Islet of Langerhans (tissue), 1 donor: ENCODE data around the gene RGS7.
"Not testable (repeated sequence)": the region's sequence is repeated elsewhere in the genome, so short reads cannot be mapped to it uniquely, and the experiment has no call there.

Source experiments
- FAIRE-seq: peaks from one replicate; lab custom pipeline; 2011; peaks lifted over from hg19 to GRCh38; lab: Jason Lieb, UNC

RGS7 gene

DNA sequence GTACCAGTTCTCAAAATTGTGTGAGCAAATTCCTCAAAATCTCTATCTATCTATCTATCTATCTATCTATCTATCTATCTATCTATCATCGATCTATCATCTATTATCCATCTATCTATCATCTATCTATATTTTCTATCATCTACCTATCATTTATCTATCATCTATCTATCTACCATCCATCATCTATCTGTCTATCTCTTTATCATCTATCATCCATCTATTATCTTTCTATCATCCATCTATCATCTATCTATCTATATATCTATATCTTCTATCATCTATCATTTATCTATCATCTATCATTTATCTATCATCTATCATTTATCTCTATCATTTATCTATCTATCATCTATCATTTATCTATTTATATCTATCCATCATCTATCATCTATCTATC is 380.3 kb downstream of the RGS7 start:
- FAIRE-seq: no peak

DNA sequence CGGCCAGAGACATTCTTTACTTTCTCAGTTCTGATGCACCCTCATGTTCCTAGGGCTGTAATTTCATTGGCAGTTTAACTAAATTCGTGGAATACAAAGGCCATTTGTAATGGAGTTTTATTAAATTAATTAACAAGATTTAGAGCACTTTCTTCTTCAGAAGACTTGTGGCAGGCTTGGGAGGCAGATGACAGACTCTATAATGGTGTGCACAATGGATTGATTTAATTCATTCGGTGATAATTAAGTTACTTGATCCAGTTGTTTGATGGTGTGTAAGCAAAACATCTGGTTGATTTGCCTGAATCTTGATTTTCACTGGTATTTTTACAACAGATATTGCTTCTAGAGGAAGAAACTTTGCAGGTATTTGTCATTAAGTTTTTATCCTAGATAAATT is 383.1 kb downstream of the RGS7 start:
- FAIRE-seq: no peak

DNA sequence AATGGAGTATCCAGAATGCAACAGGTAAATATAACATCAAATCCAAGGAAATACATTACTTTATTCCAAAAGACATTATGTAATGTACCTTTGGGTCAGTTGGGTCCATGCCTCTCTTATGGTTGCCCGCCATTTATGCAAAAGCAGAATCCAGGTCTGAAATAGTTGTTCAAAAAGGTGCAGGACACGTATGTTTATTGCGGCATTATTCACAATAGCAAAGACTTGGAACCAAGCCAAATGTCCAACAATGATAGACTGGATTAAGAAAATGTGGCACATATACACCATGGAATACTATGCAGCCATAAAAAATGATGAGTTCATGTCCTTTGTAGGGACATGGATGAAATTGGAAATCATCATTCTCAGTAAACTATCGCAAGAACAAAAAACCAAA is 384.9 kb downstream of the RGS7 start:
- not testable (repeated sequence) for FAIRE-seq

DNA sequence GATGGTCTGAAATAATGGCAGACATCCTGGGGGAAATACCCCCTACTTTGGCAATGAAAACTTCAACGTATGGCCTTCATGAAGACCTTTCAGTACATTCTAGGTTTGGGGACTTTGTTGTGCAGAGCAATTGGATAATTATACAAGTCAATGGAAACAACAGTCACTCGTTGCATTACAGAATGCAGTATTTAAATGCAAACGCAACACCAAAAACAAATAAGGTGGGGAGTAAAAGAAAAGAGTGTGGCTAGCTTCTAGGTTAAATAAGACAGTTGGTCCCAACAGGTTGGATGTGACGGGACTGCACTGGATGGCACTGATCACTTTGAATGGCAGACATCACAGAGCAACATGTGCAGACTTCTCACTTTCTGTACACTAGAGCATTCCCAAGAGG is 386.8 kb downstream of the RGS7 start:
- FAIRE-seq: no peak

DNA sequence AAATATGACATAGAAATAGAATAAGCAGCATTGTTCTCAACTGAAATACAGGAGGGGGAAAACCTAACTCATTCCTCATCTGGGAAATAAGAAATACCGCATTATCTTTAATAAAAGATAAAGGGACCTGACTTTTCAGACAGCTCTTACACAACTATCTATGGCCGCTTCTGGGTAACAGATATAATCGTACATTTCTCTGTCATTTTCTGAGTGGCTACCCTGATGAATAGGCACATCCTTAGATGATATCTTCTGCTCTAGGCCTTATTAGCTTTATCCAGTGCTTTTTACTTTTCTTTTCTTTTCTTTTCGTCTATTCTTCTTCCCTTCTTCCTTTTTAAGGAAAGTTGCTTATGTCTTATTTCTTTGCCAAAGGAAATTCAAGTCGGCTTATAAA is 388.1 kb downstream of the RGS7 start:
- no peak for FAIRE-seq

DNA sequence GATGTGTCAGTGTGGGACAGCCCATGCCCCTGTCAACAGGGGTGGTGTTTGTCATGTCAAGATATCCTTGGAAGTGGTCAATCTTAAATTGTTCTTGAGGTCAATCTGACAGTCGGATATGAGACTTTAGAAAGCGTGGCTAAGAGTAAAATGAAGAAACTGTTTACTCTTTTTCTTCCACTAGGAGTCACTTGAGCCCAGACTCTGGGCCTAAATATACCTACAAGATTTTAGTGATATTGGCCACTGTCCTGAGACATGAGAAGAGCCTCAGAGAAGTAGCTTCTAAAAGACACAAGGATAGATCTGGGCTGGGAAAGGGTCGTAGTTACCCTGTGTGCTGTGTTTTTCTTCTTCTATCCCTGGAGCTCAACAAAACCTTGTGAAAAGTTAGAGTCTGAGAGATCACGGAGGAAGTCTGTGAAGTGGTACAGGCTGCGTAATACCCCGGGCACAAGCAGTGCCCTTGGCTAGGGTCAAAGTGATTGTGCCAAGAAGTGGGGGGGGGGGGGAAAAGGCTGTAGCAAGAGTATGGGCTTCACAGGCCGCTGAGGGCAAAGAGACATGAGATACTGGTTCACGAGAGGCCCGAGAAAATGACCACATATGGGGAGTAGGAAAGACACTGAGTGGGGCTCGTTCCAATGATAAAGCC is 389.8 kb downstream of the RGS7 start:
- FAIRE-seq: no peak

DNA sequence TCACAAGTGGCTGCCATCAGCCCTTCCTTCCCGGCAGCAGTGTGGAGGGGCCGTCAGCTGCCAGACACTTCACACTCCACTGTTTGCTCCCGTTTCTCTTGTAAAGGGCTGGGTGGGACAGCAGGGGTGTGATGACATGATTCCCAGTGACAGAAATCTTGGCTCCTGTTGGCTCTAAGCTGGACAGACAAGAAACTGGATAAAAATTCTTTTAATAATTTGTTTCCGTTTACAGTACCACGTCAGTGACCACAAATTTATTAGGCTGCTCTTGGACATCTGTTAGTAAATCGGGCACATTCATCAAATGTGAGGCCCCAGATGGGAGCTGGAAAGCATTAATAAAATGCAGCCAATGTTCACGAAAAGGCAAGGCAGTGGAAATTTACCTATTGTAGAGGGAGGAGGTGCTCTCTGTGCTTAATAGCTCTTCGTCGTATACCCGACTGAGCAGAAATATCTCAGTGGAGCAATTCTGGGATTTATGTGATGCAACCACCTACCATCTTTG is 391.4 kb downstream of the RGS7 start:
- no peak for FAIRE-seq

DNA sequence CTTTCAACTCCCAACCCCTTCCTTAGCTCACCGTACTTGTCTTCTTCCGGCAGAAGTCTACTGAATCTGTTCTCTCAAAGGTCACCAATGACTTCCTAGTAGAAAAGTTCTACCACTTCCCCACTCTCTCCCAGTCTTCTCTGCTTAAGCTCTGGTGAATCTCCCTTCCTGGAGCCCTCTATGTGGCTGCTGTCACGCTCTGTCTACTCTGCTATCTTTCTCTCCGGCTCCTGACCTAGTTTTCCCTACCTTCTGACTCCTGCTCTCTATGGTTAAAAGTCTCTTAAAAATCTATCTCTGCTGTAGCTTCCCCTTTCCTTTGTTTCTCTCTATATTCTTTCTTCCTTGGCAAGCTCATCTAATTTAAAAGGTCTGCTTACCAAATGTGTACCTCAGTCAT is 394.9 kb downstream of the RGS7 start:
- FAIRE-seq: no peak

DNA sequence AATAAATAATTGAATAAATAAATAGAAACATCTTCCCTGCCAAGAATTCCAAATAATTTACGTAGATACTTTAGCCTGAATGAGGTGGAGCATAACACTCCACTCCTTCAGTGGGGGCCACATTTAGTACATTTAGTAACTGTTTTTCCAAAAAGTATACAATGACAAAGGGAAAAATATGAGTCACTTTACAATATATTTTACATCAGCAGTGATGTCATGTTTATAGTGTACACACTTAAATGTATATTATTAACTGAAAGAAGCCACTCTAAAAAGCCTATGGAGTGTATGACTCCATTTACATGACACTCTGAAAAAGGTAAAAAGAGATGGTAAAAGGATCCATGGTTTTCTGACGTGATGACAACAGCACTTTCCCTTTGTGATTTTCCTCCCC is 400.6 kb downstream of the RGS7 start:
- FAIRE-seq: no peak

DNA sequence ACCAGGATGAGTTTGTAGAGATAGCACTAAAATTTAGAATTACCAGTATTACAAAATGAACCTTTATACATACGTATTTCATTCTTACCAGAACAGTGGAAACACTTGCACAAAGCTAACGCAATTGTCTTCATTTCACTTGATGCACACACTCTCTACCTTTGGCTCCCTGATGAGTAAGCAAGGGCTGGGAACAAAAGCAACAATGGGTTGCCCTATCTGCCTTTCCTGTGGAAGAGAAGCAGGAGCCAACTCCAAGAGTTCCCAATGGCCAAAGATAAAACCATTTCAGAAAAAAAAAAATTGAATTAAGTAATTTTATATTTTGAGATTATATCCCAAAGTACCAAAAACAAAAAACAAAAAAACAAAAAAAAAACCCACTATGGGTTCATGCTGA is 401.0 kb downstream of the RGS7 start:
- no peak for FAIRE-seq

DNA sequence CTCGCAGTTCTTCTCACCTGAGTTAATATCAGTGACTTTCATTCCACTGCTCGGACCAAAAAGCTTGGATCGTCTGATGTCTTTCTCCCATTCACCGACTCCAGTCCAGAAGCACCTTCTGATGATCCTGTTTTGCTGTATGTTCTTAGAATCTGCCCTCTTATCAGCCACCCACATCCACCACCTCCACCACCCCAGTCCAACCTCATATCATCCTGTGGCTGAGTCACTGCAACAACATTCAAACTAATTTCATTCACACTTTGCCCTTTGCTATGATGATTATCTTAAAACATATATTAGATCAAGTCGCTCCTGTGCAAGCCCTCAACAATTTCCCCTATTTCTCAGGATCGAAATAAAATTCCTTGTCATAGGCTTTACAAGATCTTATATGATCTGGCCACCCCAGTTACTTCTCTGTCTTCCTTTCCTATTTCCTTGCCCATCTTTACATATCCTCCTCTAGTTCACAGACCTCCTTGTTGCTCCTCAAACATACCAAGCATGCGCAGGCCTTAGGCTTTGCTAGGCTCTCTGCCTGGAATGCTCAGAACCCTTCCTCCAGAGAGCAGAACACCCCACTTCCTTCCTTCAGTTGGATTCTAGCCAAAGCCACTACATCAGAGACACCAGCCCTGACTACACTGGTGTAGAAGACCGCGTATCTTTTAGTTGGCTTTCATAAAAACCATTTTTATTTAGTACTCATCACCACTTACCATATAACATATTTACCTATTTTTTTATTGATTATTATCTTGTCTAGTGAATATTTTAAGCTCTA is 409.4 kb downstream of the RGS7 start:
- FAIRE-seq: peak; percentile 45

DNA sequence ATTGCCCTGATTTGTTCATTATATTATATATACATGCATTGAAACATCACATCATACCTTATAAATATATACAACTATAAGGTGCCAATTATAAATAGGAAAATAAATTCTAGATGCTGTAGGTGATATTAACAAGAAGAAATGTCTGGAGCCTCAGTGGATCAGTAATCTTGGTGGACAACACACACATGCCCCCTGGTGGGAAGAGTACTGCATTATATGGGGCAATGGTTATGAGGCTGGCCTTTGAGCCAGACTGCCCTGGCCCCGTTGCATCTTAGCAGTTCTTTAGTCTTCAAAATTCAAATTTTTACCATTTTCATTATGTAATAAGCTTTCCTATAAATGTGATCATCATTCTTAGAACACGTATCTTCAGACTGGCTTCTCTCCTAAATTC is 410.1 kb downstream of the RGS7 start:
- FAIRE-seq: no peak

DNA sequence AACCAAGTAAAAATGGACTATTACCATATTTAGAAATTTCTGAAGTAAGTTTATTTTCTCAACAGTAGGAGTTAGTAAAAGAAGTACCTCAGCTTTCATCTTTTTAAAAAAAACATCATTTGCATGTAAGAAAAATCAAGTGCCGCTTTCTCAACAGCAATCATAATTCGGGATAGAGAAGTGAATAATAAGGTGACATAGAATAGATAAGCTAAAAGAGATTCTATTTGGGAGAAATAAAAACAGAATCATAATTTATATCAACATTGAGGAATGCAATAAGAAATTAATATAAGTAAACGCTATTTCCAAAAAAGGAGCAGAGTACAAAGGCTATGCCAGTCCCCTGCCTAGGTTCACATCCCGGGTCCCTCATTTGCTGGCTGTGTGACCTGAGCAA is 414.1 kb downstream of the RGS7 start:
- FAIRE-seq: no peak

DNA sequence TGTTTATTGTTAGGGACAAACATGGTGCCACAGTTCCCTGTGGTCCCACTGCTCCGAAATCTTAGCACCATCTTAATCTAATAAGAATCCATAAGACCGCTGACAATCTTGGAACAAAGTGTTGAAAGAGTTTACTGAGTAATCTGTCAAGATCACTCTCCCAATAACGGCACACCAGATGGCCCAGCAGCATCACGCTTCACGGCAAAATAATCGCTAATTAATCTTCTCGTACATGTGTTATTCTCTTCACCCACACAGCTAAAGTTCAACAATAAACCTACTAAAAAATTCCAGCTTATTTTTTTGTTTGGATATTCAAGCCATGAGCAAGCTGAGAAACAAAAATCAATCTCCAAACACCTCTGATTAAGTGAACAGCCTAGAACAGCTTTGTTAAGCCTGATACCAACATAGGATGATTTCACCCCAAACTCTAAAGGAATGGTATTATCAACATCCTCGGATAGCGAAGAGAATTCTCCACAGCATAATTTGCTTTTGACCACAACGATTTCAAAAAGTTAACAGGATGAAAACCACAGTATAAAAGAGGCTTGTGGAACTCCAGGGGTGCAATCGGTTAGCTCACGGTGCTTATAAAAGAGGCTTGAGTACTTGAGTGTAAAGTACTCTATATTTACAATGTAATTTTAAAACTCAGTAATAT is 415.2 kb downstream of the RGS7 start:
- FAIRE-seq: no peak

DNA sequence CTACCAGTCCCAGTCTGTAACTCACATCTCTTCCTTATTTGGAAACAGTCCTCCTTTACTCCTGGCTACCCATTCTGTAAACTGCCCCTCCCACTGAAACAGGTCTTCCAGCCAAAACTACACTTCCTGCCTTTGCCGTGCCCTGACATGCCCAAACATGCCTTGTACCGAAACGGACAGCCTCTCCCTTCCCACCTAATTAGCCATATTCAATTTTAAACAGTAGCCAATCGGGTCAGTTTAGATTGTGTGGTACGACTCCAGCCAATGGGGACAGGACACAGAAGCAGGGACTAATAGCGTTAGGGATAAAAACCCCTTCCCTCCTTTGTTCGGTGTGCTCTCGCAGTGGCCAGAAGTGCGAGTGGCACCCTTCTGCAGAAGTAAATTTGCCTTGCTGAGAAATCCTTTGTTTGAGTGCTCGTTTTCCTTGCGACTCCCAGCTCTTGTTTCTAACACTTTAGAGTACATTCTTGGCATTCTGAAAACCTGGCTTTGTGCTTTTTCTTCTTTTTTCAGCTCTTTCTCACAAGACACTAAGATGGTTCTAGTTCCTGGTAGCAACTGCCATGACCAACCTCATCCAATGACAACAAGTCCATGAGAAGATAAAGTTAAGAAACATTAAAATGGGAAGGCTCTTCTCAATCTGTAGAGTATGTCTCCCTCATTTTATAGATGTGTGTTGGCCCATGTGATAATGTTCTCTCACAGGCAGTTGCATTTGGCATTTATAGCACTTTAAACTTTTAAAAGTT is 419.9 kb downstream of the RGS7 start:
- no peak for FAIRE-seq

DNA sequence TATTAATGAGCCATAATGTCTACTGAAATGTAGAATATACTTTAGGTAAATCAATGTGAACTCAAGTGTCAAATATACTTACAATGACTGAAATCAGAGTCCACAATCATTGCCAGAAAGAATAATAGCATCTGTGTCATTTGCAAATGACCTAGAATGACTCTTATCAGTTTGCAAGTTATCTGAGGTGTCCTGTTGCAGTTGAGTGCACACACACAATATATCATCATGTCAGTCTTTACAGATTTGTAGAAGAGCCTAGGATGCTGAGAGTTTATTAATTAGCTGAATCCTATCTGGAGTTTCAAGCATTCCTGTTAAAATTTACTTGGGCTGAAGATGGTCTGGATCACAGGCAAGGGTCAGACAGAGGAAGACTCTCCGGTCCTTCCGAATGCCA is 421.1 kb downstream of the RGS7 start:
- FAIRE-seq: no peak

DNA sequence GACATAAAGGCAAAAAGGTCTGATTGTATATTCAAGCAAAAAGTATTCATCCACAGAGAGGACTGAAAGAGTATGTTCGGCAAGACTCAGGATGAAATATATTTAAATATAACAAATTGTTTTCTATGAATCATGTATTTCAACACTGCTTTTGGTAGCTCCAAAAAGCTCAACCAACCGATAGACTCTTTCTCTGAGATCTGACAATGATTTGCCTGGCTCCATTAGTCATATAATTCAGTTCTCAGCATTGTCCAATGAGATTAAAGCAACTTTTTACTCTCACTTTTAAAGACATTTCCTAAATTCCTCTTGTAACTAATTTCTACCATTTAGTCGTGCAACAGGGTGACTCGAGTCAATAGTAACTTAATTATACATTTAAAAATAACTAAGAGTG is 426.0 kb downstream of the RGS7 start:
- no peak for FAIRE-seq

DNA sequence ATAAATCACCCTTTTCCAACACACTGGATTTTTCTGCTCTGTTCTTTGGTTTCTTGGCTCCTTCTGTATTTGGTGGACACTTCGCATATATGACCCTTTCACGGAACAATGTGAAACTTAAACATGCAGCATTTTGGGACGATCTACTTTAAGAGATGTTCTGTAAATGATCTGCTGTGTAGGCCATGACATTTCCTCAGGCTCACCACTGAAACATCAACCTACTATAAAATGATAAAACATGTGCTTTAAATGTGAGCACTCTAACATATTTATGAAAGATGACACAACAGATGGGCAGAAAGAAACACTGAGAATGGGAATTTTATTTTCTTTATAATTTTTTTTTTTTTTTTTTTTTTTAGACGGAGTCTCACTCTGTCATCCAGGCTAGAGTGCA is 428.7 kb downstream of the RGS7 start:
- no peak for FAIRE-seq

DNA sequence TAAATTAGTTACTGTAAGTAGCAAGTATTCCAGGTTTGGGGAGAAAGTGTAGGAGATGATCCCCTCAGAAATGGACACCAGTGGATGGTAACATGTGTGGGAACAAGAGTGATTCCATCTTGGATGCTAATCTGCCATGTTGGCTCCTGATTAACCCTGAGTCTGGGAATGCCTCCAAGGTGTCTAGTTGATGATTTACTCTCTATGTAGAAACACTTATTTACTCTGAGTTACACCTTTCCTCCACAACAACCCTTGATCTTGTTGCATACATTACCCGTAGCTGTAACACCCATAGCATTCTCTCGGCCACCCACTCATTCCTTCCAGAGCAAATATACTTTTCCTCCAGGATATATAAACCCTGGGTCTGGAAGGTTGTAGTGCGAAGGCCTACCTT is 429.2 kb downstream of the RGS7 start:
- FAIRE-seq: no peak

DNA sequence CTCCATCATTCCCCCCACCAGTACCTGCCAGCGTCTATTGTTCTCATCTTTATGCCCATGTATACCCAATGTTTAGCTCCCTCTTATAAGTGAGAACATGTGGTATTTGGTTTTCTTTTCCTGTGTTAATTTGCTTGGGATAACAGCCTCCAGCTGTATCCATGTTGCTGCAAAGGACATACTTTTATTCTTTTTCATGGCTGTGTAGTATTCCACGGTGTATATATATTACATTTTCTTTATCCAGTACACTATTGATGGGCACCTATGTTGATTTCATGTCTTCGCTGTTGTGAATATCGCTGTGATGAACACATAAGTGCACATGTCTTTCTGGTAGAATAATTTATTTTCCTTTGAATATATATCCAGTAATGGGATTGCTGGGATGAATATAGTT is 431.7 kb downstream of the RGS7 start:
- FAIRE-seq: no peak

DNA sequence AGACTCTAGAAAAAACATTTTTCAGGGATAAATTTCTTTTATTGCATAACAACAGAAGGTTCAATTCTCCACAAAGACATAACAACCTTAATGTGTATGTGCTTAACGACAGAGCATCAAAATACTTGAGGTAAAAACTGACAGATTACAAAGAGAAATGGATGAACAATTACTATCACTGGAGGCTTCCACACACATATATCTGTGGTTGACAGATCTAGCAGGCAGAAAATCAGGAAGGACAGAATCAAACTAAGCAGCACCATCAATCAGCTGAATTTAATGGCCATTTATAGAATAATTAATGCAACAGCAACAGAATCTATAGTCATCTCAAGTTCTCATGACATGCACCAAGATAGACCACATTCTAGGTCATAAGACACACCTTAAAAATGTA is 439.0 kb downstream of the RGS7 start:
- no peak for FAIRE-seq

DNA sequence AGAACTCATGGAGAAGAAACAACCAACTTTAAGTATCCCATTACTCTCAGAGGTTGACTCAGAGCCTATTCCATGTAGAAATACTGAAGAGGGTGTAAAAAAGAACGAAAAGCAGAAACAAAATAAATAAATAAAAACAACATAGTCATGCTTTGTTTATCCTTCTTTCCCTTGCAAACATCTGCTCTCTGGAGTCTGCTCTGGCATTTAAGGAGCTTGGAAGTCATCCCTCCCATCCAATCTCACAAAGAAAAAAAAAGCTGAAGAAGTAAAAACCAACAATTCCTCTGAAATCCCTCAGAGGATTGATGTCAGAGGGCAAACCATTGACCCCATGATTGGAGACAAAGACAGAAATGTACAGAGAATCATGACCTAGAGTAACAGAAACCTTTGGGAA is 442.5 kb downstream of the RGS7 start:
- FAIRE-seq: no peak

DNA sequence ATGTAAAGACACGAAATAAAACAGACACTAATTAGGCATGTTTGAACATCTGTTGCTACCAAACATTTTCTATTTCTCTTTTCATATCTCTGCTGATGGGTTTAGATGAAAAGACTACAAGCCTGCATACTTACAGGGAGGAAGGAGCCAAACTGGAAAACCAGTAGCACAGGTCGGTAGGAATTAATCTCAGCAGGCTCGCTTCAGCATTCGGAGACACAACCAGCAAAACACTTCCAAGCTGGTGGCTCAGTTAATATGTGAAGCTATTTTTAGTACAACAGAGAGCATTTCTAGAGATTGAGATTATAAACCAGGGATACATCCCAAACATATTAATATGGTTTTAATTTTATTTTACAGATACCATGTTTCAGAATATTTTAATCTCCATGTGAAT is 444.2 kb downstream of the RGS7 start:
- no peak for FAIRE-seq
